Central memory CD8-positive, alpha-beta T cell (primary cell): Measurements from ENCODE around the gene EXOSC2.
"Not testable (repeated sequence)": the region's sequence is repeated elsewhere in the genome, so short reads cannot be mapped to it uniquely, and the experiment has no call there.

Source experiments
- ATAC-seq: fragments of 150-1000 bp; cut with Tn5 transposase; replicated peaks from 2 replicates; pipeline ENCODE4 v1.10.0; 2022; ENCODE audit warnings: mild to moderate bottlenecking, moderate FRiP score, moderate number of reproducible peaks; ENCODE audit not compliant: poor library complexity, severe bottlenecking; ENCODE audit errors: extremely low read depth
- DNase-seq, 2 donors: peaks; one replicate each; pipeline ENCODE4 v3.0.0; 2021; ENCODE audit warnings: low spot score in 2 of 2
- H3K27ac Mint-ChIP-seq: one replicate; pipeline ENCODE4 v1.8.0; 2022; ENCODE audit warnings: low read depth, mild to moderate bottlenecking, moderate library complexity, mixed read lengths
- H3K27me3 Mint-ChIP-seq: one replicate; pipeline ENCODE4 v1.8.0; 2022; ENCODE audit warnings: mixed read lengths
- H3K36me3 Mint-ChIP-seq: one replicate; pipeline ENCODE4 v1.8.0; 2022; ENCODE audit warnings: mild to moderate bottlenecking, moderate library complexity, mixed read lengths; ENCODE audit not compliant: insufficient read depth
- H3K4me1 Mint-ChIP-seq: one replicate; pipeline ENCODE4 v1.8.0; 2022; ENCODE audit warnings: mixed read lengths
- H3K4me3 Mint-ChIP-seq: one replicate; pipeline ENCODE4 v1.8.0; 2022; ENCODE audit warnings: mild to moderate bottlenecking, moderate library complexity, mixed read lengths
- H3K9me3 Mint-ChIP-seq: one replicate; pipeline ENCODE4 v1.8.0; 2022; ENCODE audit warnings: mixed read lengths

Gene EXOSC2

DNA sequence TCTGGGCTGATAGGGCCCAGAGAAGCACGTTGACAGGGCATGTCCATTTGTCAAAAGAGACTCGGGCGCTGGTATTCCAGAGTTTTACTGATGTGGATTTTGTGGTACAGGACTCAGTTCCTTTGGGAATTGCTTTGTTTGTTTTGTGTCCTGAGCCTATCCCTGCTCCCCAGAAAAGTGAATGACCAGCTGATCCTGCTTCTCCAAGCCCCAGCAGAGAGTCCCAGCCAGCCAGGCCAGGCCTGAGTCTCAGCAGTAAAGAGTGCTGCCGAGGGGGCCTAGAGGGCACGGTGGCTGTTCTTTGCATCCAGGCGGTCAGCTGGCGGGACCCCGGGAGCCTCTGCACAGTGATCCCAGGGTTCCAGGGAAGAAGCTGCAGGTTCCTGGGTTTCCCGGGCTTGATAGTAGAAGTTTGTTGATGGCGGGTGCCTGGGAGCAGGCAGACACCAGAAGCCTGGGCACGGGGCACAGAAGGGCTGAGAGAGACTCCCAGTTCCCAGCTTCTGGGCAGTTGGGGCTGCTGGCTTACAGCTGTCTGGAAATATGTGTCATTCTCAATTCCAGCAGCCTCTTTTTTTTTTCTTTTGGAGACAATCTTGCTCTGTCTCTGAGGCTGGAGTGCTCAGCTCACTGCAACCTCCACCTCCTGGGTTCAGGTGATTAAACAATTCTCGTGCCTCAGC, 20.5 kb upstream of the EXOSC2 start:
- DNase-seq (no peak), ATAC-seq (no peak)
- Mint-ChIP-seq H3K9me3 (no peaks in the 10 kb centered on the region), H3K27ac (no peak overlapping the region), H3K27me3 (peaks cover 8% of the 10 kb centered on the region), H3K36me3 (peaks cover 3% of the 10 kb centered on the region), H3K4me3 (no peak overlapping the region), H3K4me1 (no peaks in the 10 kb centered on the region)

DNA sequence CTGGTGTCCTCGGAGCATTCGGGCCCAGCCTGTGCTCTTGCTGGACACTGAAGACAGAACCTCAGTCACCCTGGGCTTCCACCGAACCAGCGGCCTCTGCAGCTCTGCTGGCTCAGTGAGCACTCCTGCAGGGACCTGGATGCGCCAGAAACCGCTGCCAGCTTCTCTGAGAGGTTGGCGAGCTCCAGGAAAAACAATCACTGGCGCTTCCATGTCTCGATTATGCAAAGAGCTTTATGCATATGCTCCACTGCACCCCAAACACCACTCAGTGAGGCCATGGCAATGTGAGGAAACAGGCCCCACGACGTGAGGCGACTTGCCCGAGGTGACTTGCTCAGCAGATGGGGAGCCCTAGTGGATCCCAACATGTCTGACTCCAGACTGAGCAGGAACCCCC, 18.2 kb upstream of the EXOSC2 start:
- H3K4me3 Mint-ChIP-seq = no peak overlapping the region
- peaks cover 3% of the 10 kb centered on the region for H3K36me3 Mint-ChIP-seq
- H3K9me3 Mint-ChIP-seq = no peaks in the 10 kb centered on the region
- ATAC-seq (no peak), DNase-seq (no peak)
- no peaks in the 10 kb centered on the region for H3K27me3 Mint-ChIP-seq
- H3K4me1 Mint-ChIP-seq = no peaks in the 10 kb centered on the region
- H3K27ac Mint-ChIP-seq = no peak overlapping the region

DNA sequence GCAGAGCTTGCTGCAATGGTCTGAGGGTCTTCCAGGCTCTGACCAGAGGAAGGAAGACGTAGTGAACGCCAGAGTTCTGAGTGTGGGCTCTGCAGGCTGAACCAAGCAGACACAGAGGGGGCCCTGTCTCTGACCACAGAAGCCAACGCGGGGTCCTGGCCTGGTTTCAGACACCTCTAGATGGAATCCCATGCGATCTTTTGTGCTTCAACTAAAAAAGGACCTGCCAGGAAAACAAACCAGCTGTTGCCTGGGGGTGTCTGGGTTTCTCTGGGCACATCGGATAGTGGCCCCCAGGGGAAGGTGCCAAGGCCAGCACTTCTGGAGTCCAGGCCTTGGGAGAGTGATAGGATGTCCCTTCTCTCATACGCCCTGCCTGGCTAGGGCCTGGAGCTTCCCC, 16.3 kb upstream of the EXOSC2 start:
- H3K4me3 Mint-ChIP-seq = no peak overlapping the region
- no peak for ATAC-seq
- no peaks in the 10 kb centered on the region for H3K27me3 Mint-ChIP-seq
- H3K9me3 Mint-ChIP-seq = no peaks in the 10 kb centered on the region
- no peak for DNase-seq
- H3K27ac Mint-ChIP-seq = no peak overlapping the region
- no peaks in the 10 kb centered on the region for H3K36me3 Mint-ChIP-seq
- peaks cover under 1% of the 10 kb centered on the region for H3K4me1 Mint-ChIP-seq

DNA sequence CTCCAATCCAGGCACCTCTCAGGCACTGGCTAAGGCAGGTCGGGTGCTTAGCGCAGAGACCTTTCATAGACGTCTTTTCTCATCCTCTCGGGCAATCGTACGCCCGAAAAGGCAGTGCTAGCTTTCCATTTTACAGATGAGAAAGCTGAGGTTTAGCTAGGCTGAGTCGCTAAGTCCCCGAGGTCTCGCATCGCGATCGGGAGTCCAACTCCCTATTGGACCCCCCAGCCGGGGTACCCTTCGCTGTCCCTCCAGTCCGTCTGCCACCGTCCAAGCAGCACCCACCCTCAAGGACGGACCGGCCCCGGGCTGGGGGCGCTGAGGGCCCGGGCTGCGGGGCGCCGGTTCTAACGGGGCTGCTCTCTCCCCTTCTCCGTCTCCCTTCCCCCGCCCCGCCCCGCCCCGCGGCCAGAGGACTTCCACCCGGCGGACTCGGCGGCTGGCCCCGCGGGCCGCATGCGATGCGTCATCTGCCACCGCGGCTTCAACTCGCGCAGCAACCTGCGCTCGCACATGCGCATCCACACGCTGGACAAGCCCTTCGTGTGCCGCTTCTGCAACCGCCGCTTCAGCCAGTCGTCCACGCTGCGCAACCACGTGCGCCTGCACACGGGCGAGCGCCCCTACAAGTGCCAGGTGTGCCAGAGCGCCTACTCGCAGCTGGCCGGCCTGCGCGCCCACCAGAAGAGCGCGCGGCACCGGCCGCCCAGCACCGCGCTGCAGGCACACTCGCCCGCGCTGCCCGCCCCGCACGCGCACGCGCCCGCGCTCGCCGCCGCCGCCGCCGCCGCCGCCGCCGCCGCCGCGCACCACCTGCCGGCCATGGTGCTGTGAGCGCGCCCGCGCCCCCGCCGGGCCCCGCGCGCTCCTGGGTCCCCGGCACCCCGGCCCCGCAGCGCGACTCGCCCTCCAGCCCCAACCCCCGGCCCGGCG, 12.5 kb upstream of the EXOSC2 start:
- H3K4me3 Mint-ChIP-seq = peak overlapping the region; percentile 98
- H3K27ac Mint-ChIP-seq = no peak overlapping the region
- no peaks in the 10 kb centered on the region for H3K9me3 Mint-ChIP-seq
- H3K27me3 Mint-ChIP-seq = no peaks in the 10 kb centered on the region
- H3K36me3 Mint-ChIP-seq = peaks cover 2% of the 10 kb centered on the region
- peak in 1 of 2 donors; percentile 26 for DNase-seq
- peak; percentile 39 for ATAC-seq
- peaks cover 6% of the 10 kb centered on the region for H3K4me1 Mint-ChIP-seq

DNA sequence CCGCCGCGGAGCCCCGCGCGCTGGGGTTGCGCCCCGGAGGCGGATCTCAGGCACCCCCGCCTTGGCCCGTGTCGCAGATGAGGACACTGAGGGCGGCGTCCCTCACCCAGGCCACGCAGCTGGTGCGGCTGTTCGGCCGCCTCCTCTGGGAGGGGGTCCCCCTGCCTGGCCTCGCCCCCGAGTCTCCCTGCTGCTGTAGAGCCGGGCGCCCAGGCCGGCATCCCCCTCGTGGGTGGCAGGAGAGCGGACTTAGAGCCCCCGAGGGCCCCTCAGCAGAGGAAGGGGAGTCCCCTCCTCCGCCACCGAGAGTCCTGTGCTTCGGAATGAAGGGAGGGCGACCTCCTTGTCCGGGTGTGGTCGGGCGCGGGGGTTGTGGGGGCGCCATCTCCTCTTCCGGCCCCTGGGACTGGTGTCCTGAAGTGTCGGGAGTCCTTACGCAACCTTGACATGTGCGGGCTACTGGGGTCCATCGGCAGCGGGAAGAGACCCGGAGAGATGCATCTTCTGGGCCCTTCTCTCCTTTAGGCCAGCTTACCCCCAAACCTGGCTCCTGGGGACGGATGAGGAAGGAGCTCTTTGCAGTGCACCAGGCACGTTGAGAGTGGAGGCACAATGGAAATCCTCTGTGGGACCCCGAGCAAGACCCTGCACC, 11.7 kb upstream of the EXOSC2 start:
- ATAC-seq = peak; percentile 37
- H3K4me1 Mint-ChIP-seq = peaks cover 6% of the 10 kb centered on the region
- peaks cover 2% of the 10 kb centered on the region for H3K36me3 Mint-ChIP-seq
- no peaks in the 10 kb centered on the region for H3K27me3 Mint-ChIP-seq
- H3K27ac Mint-ChIP-seq = peak overlapping the region; percentile 89
- peak overlapping the region; percentile 98 for H3K4me3 Mint-ChIP-seq
- H3K9me3 Mint-ChIP-seq = no peaks in the 10 kb centered on the region
- DNase-seq = peak in 1 of 2 donors; percentile 24

DNA sequence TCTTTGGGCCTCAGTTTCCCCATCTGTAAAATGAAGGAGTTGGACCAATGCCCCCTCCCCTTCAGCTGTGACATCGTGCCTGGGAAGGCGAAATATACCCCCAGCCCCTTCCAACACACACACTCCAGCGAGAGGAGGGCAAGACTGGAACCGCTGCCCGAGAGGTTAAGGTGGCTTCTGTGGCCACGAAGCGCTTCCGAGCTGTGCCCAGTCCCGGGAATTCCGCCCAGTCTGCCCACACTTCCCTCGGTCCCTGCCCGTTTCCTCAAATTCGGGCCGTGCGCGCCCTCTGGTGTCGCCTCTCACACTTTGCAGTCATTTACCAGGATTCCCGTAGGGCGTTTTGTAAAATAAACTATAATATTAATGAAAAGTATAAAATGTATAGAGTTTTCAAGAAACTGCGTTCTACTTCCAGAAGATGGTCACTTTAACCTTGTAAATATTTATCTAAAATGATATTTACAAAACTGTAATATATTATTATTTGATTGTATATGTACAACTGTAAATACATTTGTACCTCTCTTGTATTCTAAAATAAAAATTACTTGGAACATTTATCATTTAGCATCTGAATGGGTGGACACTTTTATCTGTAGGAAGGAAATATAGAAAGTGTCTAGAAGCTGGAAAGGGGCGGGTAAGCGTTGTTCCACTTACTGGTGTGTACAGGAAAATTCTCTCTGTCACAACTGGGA, 11.0 kb upstream of the EXOSC2 start:
- peak in 1 of 2 donors; percentile 38 for DNase-seq
- ATAC-seq = no peak
- Mint-ChIP-seq H3K4me3 (peak overlapping the region; percentile 98), H3K27ac (peak overlapping the region; percentile 89), H3K27me3 (no peaks in the 10 kb centered on the region), H3K36me3 (peaks cover 2% of the 10 kb centered on the region), H3K4me1 (peaks cover 6% of the 10 kb centered on the region), H3K9me3 (no peaks in the 10 kb centered on the region)

DNA sequence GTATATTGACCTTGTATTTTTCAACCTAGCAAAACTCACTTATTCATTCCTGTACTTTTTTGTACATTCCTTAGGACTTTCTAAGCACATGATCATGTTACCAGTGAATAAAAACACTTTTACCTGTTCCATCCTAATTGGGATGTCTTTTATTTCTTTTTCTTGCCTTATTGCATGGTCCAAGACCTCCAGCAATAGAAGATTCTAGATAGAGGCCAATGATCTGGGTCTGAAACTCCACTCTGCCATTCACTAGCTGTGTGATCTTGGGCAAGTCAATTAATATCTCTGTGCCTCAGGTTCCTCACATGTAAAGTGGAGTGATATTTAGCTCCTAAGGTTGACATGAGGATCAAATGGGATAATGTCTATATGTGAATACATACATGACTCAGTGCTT, 8.5 kb upstream of the EXOSC2 start:
- Mint-ChIP-seq H3K36me3 (peaks cover 2% of the 10 kb centered on the region), H3K27me3 (no peaks in the 10 kb centered on the region), H3K4me3 (no peak overlapping the region), H3K9me3 (no peaks in the 10 kb centered on the region), H3K27ac (no peak overlapping the region), H3K4me1 (peaks cover 6% of the 10 kb centered on the region)
- DNase-seq = no peak
- ATAC-seq = no peak

DNA sequence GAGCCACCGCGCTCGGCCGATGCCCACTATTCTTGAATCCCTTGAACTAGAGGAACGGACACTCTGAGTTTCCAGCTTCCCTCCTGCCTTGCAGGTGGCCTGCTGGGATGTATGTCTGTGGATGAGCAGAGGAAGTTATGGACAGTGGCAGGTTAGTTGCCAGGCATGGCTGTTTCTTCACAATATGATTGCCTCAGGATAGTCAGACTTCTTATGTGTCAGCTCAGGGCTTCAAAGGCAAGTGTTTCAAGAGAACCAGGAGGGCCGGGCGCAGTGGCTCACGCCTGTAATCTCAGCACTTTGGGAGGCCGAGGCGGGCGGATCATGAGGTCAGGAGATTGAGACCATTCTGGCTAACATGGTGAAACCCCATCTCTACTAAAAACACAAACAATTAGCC, 7.6 kb upstream of the EXOSC2 start:
- H3K4me3 Mint-ChIP-seq, H3K27me3 Mint-ChIP-seq: not testable (repeated sequence)

DNA sequence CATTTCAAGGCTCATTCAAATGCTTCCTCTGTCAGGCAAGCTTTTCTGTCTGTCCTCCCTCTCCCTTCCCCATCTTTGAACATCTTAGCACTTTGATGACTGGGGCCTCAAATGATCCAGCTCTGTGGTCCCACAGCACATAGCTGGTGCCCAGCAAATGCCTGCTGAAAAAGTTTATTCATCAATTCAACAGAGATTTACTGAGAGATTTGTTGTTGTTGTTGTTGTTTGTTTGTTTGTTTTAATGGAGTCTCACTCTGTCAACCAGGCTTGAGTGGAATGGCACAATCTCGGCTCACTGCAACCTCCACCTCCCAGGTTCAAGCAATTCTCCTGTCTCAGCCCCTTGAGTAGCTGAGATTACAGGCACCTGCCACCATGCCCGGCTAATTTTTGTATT, 6.0 kb upstream of the EXOSC2 start:
- H3K4me3 Mint-ChIP-seq = no peak overlapping the region

More for the DNA sequence above, 7.6 kb upstream of the EXOSC2 start:
- not testable (repeated sequence) for H3K36me3 Mint-ChIP-seq, DNase-seq, ATAC-seq, H3K27ac Mint-ChIP-seq, H3K9me3 Mint-ChIP-seq, H3K4me1 Mint-ChIP-seq

DNA sequence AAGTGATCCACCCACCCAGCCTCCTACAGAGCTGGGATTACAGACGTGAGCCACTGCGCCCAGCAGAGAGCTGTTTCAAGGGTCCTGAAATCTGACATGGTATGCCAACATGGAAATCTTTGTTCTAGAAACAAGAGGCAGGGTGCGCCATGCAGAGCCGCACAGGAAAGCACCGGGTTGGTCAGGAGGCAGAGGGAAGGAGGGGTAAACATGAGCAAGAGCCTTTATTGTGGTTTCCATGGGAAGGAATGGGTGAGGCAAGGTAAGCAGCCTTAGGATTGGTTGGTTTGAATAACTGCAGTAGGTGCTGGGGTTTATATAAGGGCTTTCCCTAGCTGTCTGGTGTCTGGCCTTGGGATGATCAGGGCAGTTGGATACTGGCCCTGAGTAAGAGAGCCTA, 5.5 kb upstream of the EXOSC2 start:
- ATAC-seq = no peak
- H3K4me3 Mint-ChIP-seq = no peak overlapping the region
- peaks cover under 1% of the 10 kb centered on the region for H3K36me3 Mint-ChIP-seq
- no peak for DNase-seq
- H3K4me1 Mint-ChIP-seq = peaks cover 2% of the 10 kb centered on the region
- no peaks in the 10 kb centered on the region for H3K27me3 Mint-ChIP-seq
- no peak overlapping the region for H3K27ac Mint-ChIP-seq
- H3K9me3 Mint-ChIP-seq = no peaks in the 10 kb centered on the region

More for the DNA sequence above, 6.0 kb upstream of the EXOSC2 start:
- no peak for ATAC-seq
- no peaks in the 10 kb centered on the region for H3K27me3 Mint-ChIP-seq
- no peak overlapping the region for H3K27ac Mint-ChIP-seq
- H3K9me3 Mint-ChIP-seq = no peaks in the 10 kb centered on the region
- H3K36me3 Mint-ChIP-seq = no peaks in the 10 kb centered on the region
- DNase-seq = no peak
- peaks cover 1% of the 10 kb centered on the region for H3K4me1 Mint-ChIP-seq

DNA sequence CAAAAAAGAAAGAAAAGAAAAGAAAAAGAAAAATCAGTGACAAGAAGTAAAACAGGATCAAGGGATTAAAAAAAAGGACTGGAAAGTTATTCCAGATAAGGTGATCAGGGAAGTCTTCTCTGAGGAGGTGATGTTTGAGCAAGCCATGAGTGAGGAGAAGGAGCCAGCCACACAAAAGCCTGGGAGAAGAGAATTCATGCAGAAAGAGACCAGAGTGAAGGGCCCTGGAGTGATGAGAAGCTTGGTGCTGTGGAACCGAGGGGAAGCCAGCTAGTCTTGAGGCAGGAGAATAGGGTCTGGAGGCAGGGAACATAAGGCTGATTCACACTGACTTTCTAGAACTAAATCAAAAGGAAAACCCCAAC, 4.0 kb upstream of the EXOSC2 start:
- Mint-ChIP-seq H3K9me3 (no peaks in the 10 kb centered on the region), H3K36me3 (peaks cover 9% of the 10 kb centered on the region), H3K27me3 (no peaks in the 10 kb centered on the region), H3K4me1 (peaks cover 16% of the 10 kb centered on the region), H3K4me3 (no peak overlapping the region), H3K27ac (no peak overlapping the region)
- no peak for ATAC-seq
- no peak for DNase-seq

DNA sequence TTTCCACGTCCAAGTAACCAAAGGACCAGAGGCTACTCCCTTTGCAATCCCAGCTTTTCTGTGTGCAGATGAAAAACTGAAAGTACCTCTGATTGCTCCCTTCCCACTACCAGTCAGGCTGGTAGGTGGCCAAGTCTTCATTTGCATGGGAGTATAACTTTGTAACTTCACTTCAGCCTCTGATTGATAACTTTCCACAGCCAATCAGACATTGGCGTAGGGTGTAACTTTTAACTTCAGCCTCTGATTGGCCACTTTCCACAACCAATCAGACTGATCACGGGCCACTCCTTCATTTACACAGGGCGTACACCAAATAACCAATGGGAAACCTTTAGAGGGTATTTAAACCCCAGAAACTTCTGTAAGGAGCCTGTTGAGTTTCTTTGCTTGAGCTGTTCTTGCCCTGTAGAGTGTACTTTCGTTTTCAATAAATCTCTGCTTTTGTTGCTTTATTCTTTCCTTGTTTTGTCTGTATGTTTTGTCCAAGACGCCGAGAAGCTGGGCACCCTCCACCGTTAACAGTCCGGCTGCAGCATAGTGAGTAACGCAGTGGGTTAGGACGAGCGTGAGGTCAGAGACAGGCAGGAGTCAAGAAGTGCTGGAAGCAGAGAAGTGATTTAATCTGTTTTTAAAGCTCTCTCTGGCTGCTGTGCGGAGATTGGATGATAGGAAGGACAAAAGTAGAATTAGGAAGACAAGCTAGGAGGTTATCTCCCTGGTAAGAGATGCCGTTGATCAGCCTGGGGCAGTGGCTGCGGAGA, 3.5 kb upstream of the EXOSC2 start:
- Mint-ChIP-seq H3K4me3 (no peak overlapping the region), H3K27me3 (no peaks in the 10 kb centered on the region), H3K4me1 (peaks cover 20% of the 10 kb centered on the region), H3K36me3 (peaks cover 12% of the 10 kb centered on the region), H3K9me3 (no peaks in the 10 kb centered on the region), H3K27ac (no peak overlapping the region)
- ATAC-seq (no peak), DNase-seq (no peak)
